ENCODE data around the gene LRRC52. TPM values are rescaled to one million over a fixed set of nuclear protein-coding genes. Genes with fewer than 3 reads are reported as not detected.

The LRRC52 gene, protein sequence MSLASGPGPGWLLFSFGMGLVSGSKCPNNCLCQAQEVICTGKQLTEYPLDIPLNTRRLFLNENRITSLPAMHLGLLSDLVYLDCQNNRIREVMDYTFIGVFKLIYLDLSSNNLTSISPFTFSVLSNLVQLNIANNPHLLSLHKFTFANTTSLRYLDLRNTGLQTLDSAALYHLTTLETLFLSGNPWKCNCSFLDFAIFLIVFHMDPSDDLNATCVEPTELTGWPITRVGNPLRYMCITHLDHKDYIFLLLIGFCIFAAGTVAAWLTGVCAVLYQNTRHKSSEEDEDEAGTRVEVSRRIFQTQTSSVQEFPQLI
- not detected for total RNA-seq

- no peak for DNase-seq (ENCODE audit: low spot score)
- ATAC-seq (ENCODE audit: low FRiP score), result no peak
- TF ChIP-seq CTCF (IDR thresholded peaks at IDR 0.05), result no peak
Observed at GRCh38 chr1:165543532-165544438, at the start of gene LRRC52. LRRC52 (plus strand) TSS chr1:165544000; CDS start chr1:165544297, 297 bp downstream.

DNA sequence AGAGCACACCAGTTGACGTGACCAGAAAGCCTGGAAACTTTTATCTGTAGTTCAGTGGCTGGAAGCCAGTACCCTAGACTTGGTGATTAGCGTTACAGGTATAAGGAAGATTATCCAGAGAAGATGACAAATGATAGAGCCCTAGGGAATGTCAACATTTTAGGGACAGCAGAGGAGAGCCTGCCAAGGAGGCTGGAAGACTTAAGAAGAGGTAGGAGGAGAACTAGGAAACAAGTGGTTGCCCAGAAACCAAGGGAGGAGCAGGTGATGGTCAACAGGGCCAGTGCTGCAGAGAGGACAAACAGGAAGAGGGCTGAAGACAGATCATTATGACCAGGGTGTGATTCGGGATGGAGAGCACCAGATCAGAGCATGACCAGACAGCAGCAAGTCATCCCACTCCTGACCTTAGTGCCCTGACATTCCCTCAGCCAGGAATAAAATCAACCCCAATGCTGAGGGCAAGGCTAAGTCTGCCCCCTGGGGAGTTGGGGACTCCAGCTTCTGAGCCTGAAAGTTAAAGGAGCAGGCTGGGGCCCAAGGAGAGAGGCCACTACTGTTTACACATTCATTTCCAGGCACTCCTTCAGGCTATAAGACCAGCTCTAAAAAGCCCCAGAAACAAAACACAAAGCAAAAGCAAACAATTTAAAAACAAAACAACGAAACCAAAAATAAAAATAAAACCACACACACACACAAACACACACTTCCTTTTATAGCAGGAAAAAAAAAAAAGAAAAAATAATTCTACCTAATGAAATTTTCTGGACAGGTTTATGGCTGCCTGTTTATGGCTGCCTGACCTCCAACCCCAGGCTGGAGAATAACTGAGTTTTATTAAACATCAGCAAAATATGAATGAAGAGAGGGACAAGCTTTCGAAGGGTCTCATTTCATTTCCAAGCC is 48.6 kb upstream of the LRRC52 start:
- TF ChIP-seq CTCF (IDR thresholded peaks at IDR 0.05), result no peak
- DNase-seq (ENCODE audit: low spot score) (no peak), ATAC-seq (ENCODE audit: low FRiP score) (no peak)

- DNase-seq (ENCODE audit: low spot score) (no peak), ATAC-seq (ENCODE audit: low FRiP score) (no peak)
- TF ChIP-seq CTCF (IDR thresholded peaks at IDR 0.05), result no peak
Observed at GRCh38 chr1:165495858-165496205, 48.0 kb upstream of the LRRC52 start.

GRCh38 chr1:165496501-165496900 is 47.3 kb upstream of the LRRC52 start:
- no peak for DNase-seq (ENCODE audit: low spot score)
- no peak for TF ChIP-seq CTCF (IDR thresholded peaks at IDR 0.05)
- ATAC-seq (ENCODE audit: low FRiP score), result no peak

GRCh38 chr1:165497069-165498013 is 46.5 kb upstream of the LRRC52 start:
- DNase-seq (ENCODE audit: low spot score), result no peak
- ATAC-seq (ENCODE audit: low FRiP score), result no peak
- no peak for TF ChIP-seq CTCF (IDR thresholded peaks at IDR 0.05)

All from omental fat pad (tissue), 4 donors.